Naive thymus-derived CD4-positive, alpha-beta T cell (primary cell): ENCODE measurements around the gene BCAP29. TPM values are rescaled to one million over a fixed set of nuclear protein-coding genes. Genes with fewer than 3 reads are reported as not detected.

ENCODE experiments used
- ATAC-seq: fragments of 150-1000 bp; cut with Tn5 transposase; 2 replicates; pipeline ENCODE4 v1.10.0; 2021; ENCODE audit warnings: mild to moderate bottlenecking, moderate library complexity
- CTCF ChIA-PET: fragments of 350-600 bp; sonication (Branson Sonifier 250); formaldehyde crosslinking; loops from one replicate; lab custom pipeline; 2021; ENCODE audit warnings: antibody characterized with exemption; lab: Charles Lee
- POLR2A ChIA-PET: fragments of 350-600 bp; sonication (Branson Sonifier 250); formaldehyde crosslinking; loops from one replicate; lab custom pipeline; 2021; ENCODE audit warnings: antibody characterized with exemption, inconsistent platforms; lab: Charles Lee
- DNase-seq, 9 donors: peaks; one replicate each; pipeline versions ENCODE4 v3.0.0 to v3.0.0-alpha.2; 2020 to 2022; ENCODE audit warnings: mixed read lengths in 1 of 9
- H3K27ac ChIP-seq: one replicate; pipeline ENCODE4 v1.7.0; 2013; ENCODE audit warnings: mild to moderate bottlenecking, low read depth, low read length, moderate library complexity
- H3K27me3 ChIP-seq, 2 donors: one replicate each; pipeline ENCODE4 v1.7.0; 2013; ENCODE audit warnings: low read length in 2 of 2, mild to moderate bottlenecking in 2 of 2, moderate library complexity in 2 of 2; ENCODE audit not compliant: control insufficient read depth in 2 of 2, insufficient read depth in 2 of 2
- H3K36me3 ChIP-seq, 3 experiments: 1 replicate in 2 of 3; 2 replicates in 1 of 3; pipeline ENCODE4 v1.7.0; 2013; ENCODE audit warnings: low read length in 3 of 3, mild to moderate bottlenecking in 3 of 3, moderate library complexity in 1 of 3; ENCODE audit not compliant: insufficient read depth in 3 of 3, control insufficient read depth in 2 of 3
- H3K4me1 ChIP-seq, 2 donors: one replicate each; pipeline ENCODE4 v1.7.0; 2013; ENCODE audit warnings: low read length in 2 of 2, mild to moderate bottlenecking in 2 of 2, moderate library complexity in 1 of 2; ENCODE audit not compliant: control insufficient read depth in 2 of 2, insufficient read depth in 2 of 2
- H3K4me3 ChIP-seq: 2 replicates; pipeline ENCODE4 v1.7.0; 2013; ENCODE audit warnings: mild to moderate bottlenecking, low read length
- H3K9me3 ChIP-seq, 3 experiments: 1 replicate in 2 of 3; 2 replicates in 1 of 3; pipeline ENCODE4 v1.7.0; 2013; ENCODE audit warnings: low read length in 3 of 3; ENCODE audit not compliant: control insufficient read depth in 2 of 3
- H3K27ac Mint-ChIP-seq, 9 donors: one replicate each; pipeline ENCODE4 v1.8.0; 2020 to 2022; ENCODE audit warnings: mixed read lengths in 9 of 9, mild to moderate bottlenecking in 8 of 9, moderate library complexity in 5 of 9, inconsistent platforms in 2 of 9
- H3K27me3 Mint-ChIP-seq, 5 donors: one replicate each; pipeline ENCODE4 v1.8.0; 2021 to 2022; ENCODE audit warnings: mixed read lengths in 5 of 5, mild to moderate bottlenecking in 1 of 5
- H3K36me3 Mint-ChIP-seq, 5 donors: one replicate each; pipeline ENCODE4 v1.8.0; 2020 to 2022; ENCODE audit warnings: mixed read lengths in 5 of 5, mild to moderate bottlenecking in 3 of 5, inconsistent platforms in 1 of 5
- H3K4me1 Mint-ChIP-seq, 7 donors: one replicate each; pipeline ENCODE4 v1.8.0; 2020 to 2022; ENCODE audit warnings: mixed read lengths in 7 of 7, mild to moderate bottlenecking in 3 of 7, inconsistent platforms in 1 of 7
- H3K4me3 Mint-ChIP-seq, 10 donors: one replicate each; pipeline ENCODE4 v1.8.0; 2020 to 2022; ENCODE audit warnings: mild to moderate bottlenecking in 10 of 10, mixed read lengths in 10 of 10, moderate library complexity in 6 of 10, inconsistent platforms in 2 of 10
- H3K9me3 Mint-ChIP-seq, 11 donors: one replicate each; pipeline ENCODE4 v1.8.0; 2020 to 2022; ENCODE audit warnings: mixed read lengths in 11 of 11, mild to moderate bottlenecking in 4 of 11, inconsistent platforms in 1 of 11, moderate library complexity in 1 of 11
- intact Hi-C, 2 donors: fragments of 100-400 bp; cut with micrococcal nuclease; formaldehyde crosslinking; loops; one replicate each; pipeline ENCODE4 v1.15.1; 2023
- polyA plus RNA-seq, 2 donors: library from polyadenylated mRNA; unstranded; fragments of 300-500 nt; fragmentation: Illumina TruSeq; gene quantifications; one replicate each; pipeline ENCODE4 v1.2.3, GENCODE V29; 2021
- total RNA-seq, 6 experiments: library from RNA in 5 of 6; stranded (reverse) in 5 of 6; gene quantifications; 1 replicate in 5 of 6; 2 replicates in 1 of 6; pipeline ENCODE4 v1.2.3 and lab custom pipeline; 2021 to 2026

BCAP29 gene
- total and polyA plus RNA-seq, 7 experiments from 2014 or later = 10.5 to 38.7 (median 24.4) TPM

GRCh38 chr7:107597953-107598352 is 17.9 kb downstream of the BCAP29 start:
- Mint-ChIP-seq H3K9me3 (no peaks in the 10 kb centered on the region), H3K36me3 (peaks cover 0 to 29% (median 12%) of the 10 kb centered on the region in 5 donors)

GRCh38 chr7:107599262-107599661 is 19.2 kb downstream of the BCAP29 start:
- H3K27ac Mint-ChIP-seq = no peak overlapping the region
- peaks cover 0 to 6% (median 0%) of the 10 kb centered on the region in 3 experiments for H3K36me3 ChIP-seq
- no peaks in the 10 kb centered on the region for H3K27me3 ChIP-seq
- no peaks in the 10 kb centered on the region for H3K9me3 Mint-ChIP-seq
- ChIA-PET POLR2A (no interaction called here), CTCF (no interaction called here)
- no peaks in the 10 kb centered on the region for H3K4me1 ChIP-seq
- no peak overlapping the region for H3K27ac ChIP-seq
- no peaks in the 10 kb centered on the region for H3K9me3 ChIP-seq
- H3K4me3 Mint-ChIP-seq = no peak overlapping the region
- ATAC-seq (no peak), DNase-seq (no peak)
- no peak overlapping the region for H3K4me3 ChIP-seq
- no peaks in the 10 kb centered on the region for H3K27me3 Mint-ChIP-seq
- peaks cover 0 to 3% (median 0%) of the 10 kb centered on the region in 7 donors for H3K4me1 Mint-ChIP-seq
- intact Hi-C loops = no loop called here
- peaks cover 0 to 27% (median 15%) of the 10 kb centered on the region in 5 donors for H3K36me3 Mint-ChIP-seq

More at GRCh38 chr7:107597953-107598352, 17.9 kb downstream of the BCAP29 start:
- DNase-seq = no peak
- CTCF ChIA-PET = no interaction called here
- intact Hi-C loops = loop anchor here in 1 of 2 donors (2.0 kb wide), 1 partner anchor 15 kb away; no protein-coding TSS in a partner anchor
- peaks cover 0 to 3% (median 0%) of the 10 kb centered on the region in 7 donors for H3K4me1 Mint-ChIP-seq
- no peaks in the 10 kb centered on the region for H3K4me1 ChIP-seq
- H3K36me3 ChIP-seq = peaks cover 0 to 6% (median 0%) of the 10 kb centered on the region in 3 experiments
- H3K9me3 ChIP-seq = no peaks in the 10 kb centered on the region
- ATAC-seq = no peak
- POLR2A ChIA-PET = no interaction called here
- no peak overlapping the region for H3K4me3 ChIP-seq
- no peak overlapping the region for H3K4me3 Mint-ChIP-seq
- no peak overlapping the region for H3K27ac Mint-ChIP-seq
- no peaks in the 10 kb centered on the region for H3K27me3 ChIP-seq
- H3K27ac ChIP-seq = no peak overlapping the region
- no peaks in the 10 kb centered on the region for H3K27me3 Mint-ChIP-seq

- Histone ChIP-seq H3K4me1 (no peaks in the 10 kb centered on the region), H3K4me3 (no peak overlapping the region), H3K9me3 (no peaks in the 10 kb centered on the region), H3K27me3 (no peaks in the 10 kb centered on the region), H3K27ac (no peak overlapping the region), H3K36me3 (no peaks in the 10 kb centered on the region)
- Mint-ChIP-seq H3K4me1 (peaks cover 0 to 9% (median 0%) of the 10 kb centered on the region in 7 donors), H3K9me3 (no peaks in the 10 kb centered on the region), H3K27ac (no peak overlapping the region), H3K27me3 (no peaks in the 10 kb centered on the region), H3K4me3 (no peak overlapping the region), H3K36me3 (peaks cover 0 to 20% (median 16%) of the 10 kb centered on the region in 5 donors)
- ChIA-PET POLR2A (no interaction called here), CTCF (no interaction called here)
- DNase-seq (no peak), ATAC-seq (no peak)
- intact Hi-C loops = no loop called here
These were observed 20.8 kb downstream of the BCAP29 start for GRCh38 chr7:107600816-107601215.

GRCh38 chr7:107605218-107605815 is 25.3 kb downstream of the BCAP29 start:
- Histone ChIP-seq H3K4me3 (no peak overlapping the region), H3K36me3 (no peaks in the 10 kb centered on the region), H3K4me1 (no peaks in the 10 kb centered on the region), H3K27me3 (no peaks in the 10 kb centered on the region), H3K9me3 (no peaks in the 10 kb centered on the region), H3K27ac (no peak overlapping the region)
- Mint-ChIP-seq H3K4me3 (no peak overlapping the region), H3K9me3 (peaks cover 0 to 2% (median 0%) of the 10 kb centered on the region in 11 donors), H3K27ac (no peak overlapping the region), H3K36me3 (peaks cover 7 to 25% (median 20%) of the 10 kb centered on the region in 5 donors), H3K27me3 (no peaks in the 10 kb centered on the region), H3K4me1 (peaks cover 0 to 7% (median 0%) of the 10 kb centered on the region in 7 donors)
- DNase-seq (no peak), ATAC-seq (no peak)
- POLR2A ChIA-PET = no interaction called here
- CTCF ChIA-PET = no interaction called here
- intact Hi-C loops = no loop called here

GRCh38 chr7:107606303-107606702 is 26.3 kb downstream of the BCAP29 start:
- H3K4me3 ChIP-seq = no peak overlapping the region
- no peak overlapping the region for H3K27ac Mint-ChIP-seq
- peaks cover 0 to 2% (median 0%) of the 10 kb centered on the region in 11 donors for H3K9me3 Mint-ChIP-seq
- no peaks in the 10 kb centered on the region for H3K36me3 ChIP-seq
- H3K4me3 Mint-ChIP-seq = no peak overlapping the region
- H3K27me3 Mint-ChIP-seq = no peaks in the 10 kb centered on the region
- intact Hi-C loops = no loop called here
- H3K27me3 ChIP-seq = no peaks in the 10 kb centered on the region
- CTCF ChIA-PET = no interaction called here
- peaks cover 0 to 7% (median 0%) of the 10 kb centered on the region in 7 donors for H3K4me1 Mint-ChIP-seq
- H3K9me3 ChIP-seq = no peaks in the 10 kb centered on the region
- H3K4me1 ChIP-seq = no peaks in the 10 kb centered on the region
- peaks cover 7 to 23% (median 20%) of the 10 kb centered on the region in 5 donors for H3K36me3 Mint-ChIP-seq
- ATAC-seq (no peak), DNase-seq (no peak)
- POLR2A ChIA-PET = no interaction called here
- no peak overlapping the region for H3K27ac ChIP-seq

GRCh38 chr7:107609811-107610261 is 29.8 kb downstream of the BCAP29 start:
- no peaks in the 10 kb centered on the region for H3K4me1 ChIP-seq
- Mint-ChIP-seq H3K4me1 (peaks cover 0 to 19% (median 0%) of the 10 kb centered on the region in 7 donors), H3K4me3 (no peak overlapping the region), H3K9me3 (peaks cover 0 to 2% (median 0%) of the 10 kb centered on the region in 11 donors), H3K27me3 (no peaks in the 10 kb centered on the region), H3K36me3 (peaks cover 8 to 37% (median 23%) of the 10 kb centered on the region in 5 donors), H3K27ac (no peak overlapping the region)
- DNase-seq (no peak), ATAC-seq (no peak)
- intact Hi-C loops = no loop called here
- ChIA-PET POLR2A (interaction anchor here (1.0 kb wide), 1 partner anchor 441 kb away, joined by 4 read pairs; the partner anchor contains the start of gene HBP1), CTCF (no interaction called here)
- H3K4me3 ChIP-seq = no peak overlapping the region
- H3K36me3 ChIP-seq = no peaks in the 10 kb centered on the region
- H3K27ac ChIP-seq = no peak overlapping the region
- no peaks in the 10 kb centered on the region for H3K9me3 ChIP-seq
- no peaks in the 10 kb centered on the region for H3K27me3 ChIP-seq

- no peak overlapping the region for H3K27ac Mint-ChIP-seq
- H3K9me3 Mint-ChIP-seq = peaks cover 0 to 2% (median 0%) of the 10 kb centered on the region in 11 donors
- ChIA-PET CTCF (no interaction called here), POLR2A (no interaction called here)
- H3K36me3 Mint-ChIP-seq = peaks cover 11 to 40% (median 26%) of the 10 kb centered on the region in 5 donors
- no peak for ATAC-seq
- no peak overlapping the region for H3K4me3 Mint-ChIP-seq
- H3K27ac ChIP-seq = no peak overlapping the region
- H3K4me1 Mint-ChIP-seq = peaks cover 0 to 19% (median 0%) of the 10 kb centered on the region in 7 donors
- H3K27me3 ChIP-seq = no peaks in the 10 kb centered on the region
- DNase-seq = no peak
- no peaks in the 10 kb centered on the region for H3K27me3 Mint-ChIP-seq
- no peaks in the 10 kb centered on the region for H3K36me3 ChIP-seq
- H3K9me3 ChIP-seq = no peaks in the 10 kb centered on the region
- intact Hi-C loops = no loop called here
- H3K4me1 ChIP-seq = no peaks in the 10 kb centered on the region
- H3K4me3 ChIP-seq = no peak overlapping the region
These were observed 30.3 kb downstream of the BCAP29 start for GRCh38 chr7:107610323-107610722.
